Activated naive CD4-positive, alpha-beta T cell treated with anti-CD3 and anti-CD28 coated beads, Interleukin-2, amount 50 U/mL, for 24 hours (primary cell): ENCODE measurements around the gene SDCBP2.

Experiments
- H3K27ac Mint-ChIP-seq: one replicate; pipeline ENCODE4 v1.8.0; 2021; ENCODE audit warnings: mild to moderate bottlenecking, mixed read lengths
- H3K27me3 Mint-ChIP-seq: one replicate; pipeline ENCODE4 v1.8.0; 2021; ENCODE audit warnings: mixed read lengths
- H3K36me3 Mint-ChIP-seq: one replicate; pipeline ENCODE4 v1.8.0; 2021; ENCODE audit warnings: mixed read lengths
- H3K4me1 Mint-ChIP-seq: one replicate; pipeline ENCODE4 v1.8.0; 2021; ENCODE audit warnings: mixed read lengths
- H3K4me3 Mint-ChIP-seq: one replicate; pipeline ENCODE4 v1.8.0; 2021; ENCODE audit warnings: mild to moderate bottlenecking, mixed read lengths
- H3K9me3 Mint-ChIP-seq: one replicate; pipeline ENCODE4 v1.8.0; 2021; ENCODE audit warnings: mixed read lengths

Gene SDCBP2

GRCh38 chr20:1287306-1287705 is 41.6 kb downstream of the SDCBP2 start:
- peak overlapping the region; percentile 94 for H3K27ac Mint-ChIP-seq
- no peaks in the 10 kb centered on the region for H3K27me3 Mint-ChIP-seq
- H3K36me3 Mint-ChIP-seq: peaks cover 2% of the 10 kb centered on the region
- peak overlapping the region; percentile 91 for H3K4me3 Mint-ChIP-seq
- peaks cover 81% of the 10 kb centered on the region for H3K4me1 Mint-ChIP-seq
- H3K9me3 Mint-ChIP-seq: no peaks in the 10 kb centered on the region

GRCh38 chr20:1286267-1287024 is 42.5 kb downstream of the SDCBP2 start:
- no peaks in the 10 kb centered on the region for H3K27me3 Mint-ChIP-seq
- H3K27ac Mint-ChIP-seq: peak overlapping the region; percentile 94
- H3K4me1 Mint-ChIP-seq: peaks cover 77% of the 10 kb centered on the region
- no peaks in the 10 kb centered on the region for H3K9me3 Mint-ChIP-seq
- H3K4me3 Mint-ChIP-seq: peak overlapping the region; percentile 91
- peaks cover 2% of the 10 kb centered on the region for H3K36me3 Mint-ChIP-seq

- no peaks in the 10 kb centered on the region for H3K9me3 Mint-ChIP-seq
- H3K27ac Mint-ChIP-seq: peak overlapping the region; percentile 76
- H3K36me3 Mint-ChIP-seq: peaks cover 2% of the 10 kb centered on the region
- H3K4me3 Mint-ChIP-seq: no peak overlapping the region
- no peaks in the 10 kb centered on the region for H3K27me3 Mint-ChIP-seq
- H3K4me1 Mint-ChIP-seq: peaks cover 85% of the 10 kb centered on the region
These were observed 45.1 kb downstream of the SDCBP2 start for GRCh38 chr20:1283522-1284510.

GRCh38 chr20:1282966-1283365 is 46.0 kb downstream of the SDCBP2 start:
- Mint-ChIP-seq H3K36me3 (peaks cover 2% of the 10 kb centered on the region), H3K27ac (peak overlapping the region; percentile 6), H3K4me1 (peaks cover 82% of the 10 kb centered on the region), H3K9me3 (no peaks in the 10 kb centered on the region), H3K4me3 (no peak overlapping the region), H3K27me3 (no peaks in the 10 kb centered on the region)

- peak overlapping the region; percentile 91 for H3K27ac Mint-ChIP-seq
- H3K4me3 Mint-ChIP-seq: peak overlapping the region; percentile 53
- peaks cover 2% of the 10 kb centered on the region for H3K36me3 Mint-ChIP-seq
- H3K27me3 Mint-ChIP-seq: no peaks in the 10 kb centered on the region
- peaks cover 68% of the 10 kb centered on the region for H3K4me1 Mint-ChIP-seq
- no peaks in the 10 kb centered on the region for H3K9me3 Mint-ChIP-seq
These were observed 47.5 kb downstream of the SDCBP2 start for GRCh38 chr20:1281279-1282057.

- Mint-ChIP-seq H3K4me1 (peaks cover 68% of the 10 kb centered on the region), H3K9me3 (no peaks in the 10 kb centered on the region), H3K27me3 (no peaks in the 10 kb centered on the region), H3K36me3 (peaks cover 2% of the 10 kb centered on the region), H3K4me3 (no peak overlapping the region), H3K27ac (peak overlapping the region; percentile 91)
These were observed 48.5 kb downstream of the SDCBP2 start for GRCh38 chr20:1280195-1281102.

GRCh38 chr20:1278993-1279392 is 49.9 kb downstream of the SDCBP2 start:
- Mint-ChIP-seq H3K9me3 (no peaks in the 10 kb centered on the region), H3K4me1 (peaks cover 63% of the 10 kb centered on the region), H3K36me3 (no peaks in the 10 kb centered on the region), H3K27me3 (no peaks in the 10 kb centered on the region), H3K4me3 (no peak overlapping the region), H3K27ac (no peak overlapping the region)

GRCh38 chr20:1277529-1278322 is 51.2 kb downstream of the SDCBP2 start:
- Mint-ChIP-seq H3K27me3 (no peaks in the 10 kb centered on the region), H3K27ac (no peak overlapping the region), H3K9me3 (no peaks in the 10 kb centered on the region), H3K4me1 (peaks cover 61% of the 10 kb centered on the region), H3K36me3 (no peaks in the 10 kb centered on the region), H3K4me3 (no peak overlapping the region)

- H3K36me3 Mint-ChIP-seq: no peaks in the 10 kb centered on the region
- peak overlapping the region; percentile 1 for H3K27ac Mint-ChIP-seq
- H3K27me3 Mint-ChIP-seq: no peaks in the 10 kb centered on the region
These were observed 53.0 kb downstream of the SDCBP2 start for GRCh38 chr20:1275919-1276318.

GRCh38 chr20:1274485-1275311 is 54.2 kb downstream of the SDCBP2 start:
- H3K36me3 Mint-ChIP-seq: no peaks in the 10 kb centered on the region
- no peaks in the 10 kb centered on the region for H3K9me3 Mint-ChIP-seq
- H3K4me3 Mint-ChIP-seq: no peak overlapping the region
- H3K27ac Mint-ChIP-seq: peak overlapping the region; percentile 33
- peaks cover 66% of the 10 kb centered on the region for H3K4me1 Mint-ChIP-seq
- H3K27me3 Mint-ChIP-seq: no peaks in the 10 kb centered on the region

More at GRCh38 chr20:1275919-1276318, 53.0 kb downstream of the SDCBP2 start:
- Mint-ChIP-seq H3K4me1 (peaks cover 65% of the 10 kb centered on the region), H3K4me3 (no peak overlapping the region), H3K9me3 (no peaks in the 10 kb centered on the region)

GRCh38 chr20:1273366-1273765 is 55.6 kb downstream of the SDCBP2 start:
- no peak overlapping the region for H3K4me3 Mint-ChIP-seq
- H3K4me1 Mint-ChIP-seq: peaks cover 71% of the 10 kb centered on the region
- H3K27me3 Mint-ChIP-seq: no peaks in the 10 kb centered on the region
- H3K27ac Mint-ChIP-seq: no peak overlapping the region
- no peaks in the 10 kb centered on the region for H3K36me3 Mint-ChIP-seq
- no peaks in the 10 kb centered on the region for H3K9me3 Mint-ChIP-seq

- H3K27ac Mint-ChIP-seq: peak overlapping the region; percentile 14
These were observed 56.4 kb downstream of the SDCBP2 start for GRCh38 chr20:1272368-1273100.

GRCh38 chr20:1269850-1270249 is 59.1 kb downstream of the SDCBP2 start:
- Mint-ChIP-seq H3K9me3 (no peaks in the 10 kb centered on the region), H3K4me3 (no peak overlapping the region), H3K4me1 (peaks cover 86% of the 10 kb centered on the region), H3K27me3 (no peaks in the 10 kb centered on the region), H3K36me3 (no peaks in the 10 kb centered on the region), H3K27ac (peak overlapping the region; percentile 79)

More at GRCh38 chr20:1272368-1273100, 56.4 kb downstream of the SDCBP2 start:
- Mint-ChIP-seq H3K9me3 (no peaks in the 10 kb centered on the region), H3K27me3 (no peaks in the 10 kb centered on the region), H3K36me3 (no peaks in the 10 kb centered on the region), H3K4me3 (no peak overlapping the region), H3K4me1 (peaks cover 80% of the 10 kb centered on the region)
